GM12878 (cell line): ENCODE results near the gene ETV2. TPM values are rescaled to one million over a fixed set of nuclear protein-coding genes. Genes with fewer than 3 reads are reported as not detected.

ENCODE experiments used
- ATAC-seq: fragments of 200-7000 bp; cut with Tn5 transposase; 3 replicates; pipeline ENCODE4 v1.9.1; 2020; ENCODE audit warnings: mild to moderate bottlenecking, moderate library complexity
- BruUV-seq: library from RNA; stranded (reverse); fragments of 400-500 nt; replicated peaks from 2 replicates; lab custom pipeline; 2021; lab: Mats Ljungman, UMichigan
- CTCF ChIA-PET: fragments of 300-600 bp; sonication (Branson Sonifier 250); formaldehyde crosslinking; extraction: SDS; loops from one replicate; lab custom pipeline; 2021; ENCODE audit warnings: inconsistent platforms; lab: Yijun Ruan, JAX
- POLR2A ChIA-PET: fragments of 350-600 bp; formaldehyde crosslinking; extraction: SDS; loops from one replicate; lab custom pipeline; 2021; ENCODE audit warnings: inconsistent platforms; lab: Charles Lee
- RAD21 ChIA-PET: fragments of 300-600 bp; sonication (Branson Sonifier 250); formaldehyde crosslinking; loops from one replicate; lab custom pipeline; 2023; ENCODE audit warnings: antibody characterized with exemption; ENCODE audit not compliant: unreplicated experiment; lab: Charles Lee
- SMC1A ChIA-PET: fragments of 300-600 bp; sonication (Branson Sonifier 250); formaldehyde crosslinking; loops from one replicate; lab custom pipeline; 2023; ENCODE audit not compliant: unreplicated experiment, uncharacterized antibody; lab: Charles Lee
- DNase-seq: peaks from one replicate; pipeline ENCODE4 v3.0.0-alpha.2; 2011; ENCODE audit warnings: low read depth, low spot score
- FAIRE-seq: peaks from 3 replicates; lab custom pipeline; 2011; peaks lifted over from hg19 to GRCh38; lab: Jason Lieb, UNC
- H2AFZ ChIP-seq: 2 replicates; pipeline ENCODE4 v1.6.0; 2011; ENCODE audit warnings: low read depth, low read length, control low read depth; ENCODE audit not compliant: control insufficient read depth
- H3K27ac ChIP-seq: 2 replicates; pipeline ENCODE4 v1.5.1; 2011; ENCODE audit warnings: control low read depth; ENCODE audit not compliant: control insufficient read depth, insufficient read depth
- H3K27me3 ChIP-seq, 2 experiments: replicated peaks in 1 of 2; 2 replicates each; pipeline versions ENCODE4 v1.6.0 to v1.6.1; 2011; ENCODE audit warnings: low read length in 1 of 2; ENCODE audit not compliant: control insufficient read depth in 2 of 2, insufficient read depth in 2 of 2
- H3K36me3 ChIP-seq, 2 experiments: 2 replicates each; pipeline ENCODE4 v1.5.1; 2011; ENCODE audit warnings: low read length in 1 of 2; ENCODE audit not compliant: control insufficient read depth in 2 of 2, insufficient read depth in 2 of 2
- H3K4me1 ChIP-seq: 2 replicates; pipeline ENCODE4 v1.6.1; 2011; ENCODE audit warnings: mild to moderate bottlenecking, low read length, moderate library complexity, mixed read lengths; ENCODE audit not compliant: control insufficient read depth, insufficient read depth
- H3K4me2 ChIP-seq: 2 replicates; pipeline ENCODE4 v1.6.0; 2011; ENCODE audit warnings: control low read depth; ENCODE audit not compliant: control insufficient read depth, insufficient read depth
- H3K4me3 ChIP-seq: fragments of 200-600 bp; sonication (generic); 2 replicates; pipeline ENCODE4 v1.5.1; 2016
- H3K79me2 ChIP-seq: 2 replicates; pipeline ENCODE4 v1.6.0; 2011; ENCODE audit warnings: low read length; ENCODE audit not compliant: control insufficient read depth, insufficient read depth
- H3K9ac ChIP-seq: 2 replicates; pipeline ENCODE4 v1.8.0; 2011; ENCODE audit warnings: low read length, control low read depth, mixed read lengths; ENCODE audit not compliant: control insufficient read depth, insufficient read depth
- H3K9me3 ChIP-seq: replicated peaks from 3 replicates; pipeline ENCODE4 v1.5.1; 2011; ENCODE audit warnings: mild to moderate bottlenecking, low read length; ENCODE audit not compliant: control insufficient read depth, insufficient read depth
- H4K20me1 ChIP-seq: 2 replicates; pipeline ENCODE4 v1.6.0; 2011; ENCODE audit not compliant: control insufficient read depth, insufficient read depth
- DPF2 ChIP-seq: fragments of 450-650 bp; IDR thresholded peaks from 2 replicates; pipeline ENCODE4 v1.6.1; 2017; ENCODE audit warnings: mild to moderate bottlenecking
- NBN ChIP-seq: fragments of 450-650 bp; IDR thresholded peaks from 2 replicates; pipeline ENCODE4 v1.6.1; 2016
- NFXL1 ChIP-seq: fragments of 450-650 bp; IDR thresholded peaks from 2 replicates; pipeline ENCODE4 v1.6.1; 2017; ENCODE audit warnings: antibody characterized with exemption, mild to moderate bottlenecking, borderline replicate concordance
- SP1 ChIP-seq: IDR thresholded peaks from one replicate; pipeline ENCODE4 v1.6.1; 2011; ENCODE audit warnings: low read depth, low read length
- TCF12 ChIP-seq: IDR thresholded peaks from 2 replicates; pipeline ENCODE4 v1.6.1; 2011; ENCODE audit warnings: low read depth, mild to moderate bottlenecking, low read length
- ZNF622 ChIP-seq: fragments of 450-650 bp; IDR thresholded peaks from 2 replicates; pipeline ENCODE4 v1.6.1; 2017; ENCODE audit warnings: mild to moderate bottlenecking, inconsistent platforms
- WGBS: methylation state at CpG from one replicate; pipeline ENCODE4 v1.1.6; 2016; ENCODE audit warnings: low lambda C conversion rate; ENCODE audit not compliant: insufficient replicate concordance, insufficient coverage; ENCODE audit errors: missing lambda C conversion rate; 5-methylcytosine and 5-hydroxymethylcytosine counted together
- in situ Hi-C: fragments of 300-500 bp; cut with MboI; formaldehyde crosslinking; loops from 9 replicates; pipeline ENCODE4 v1.14.3; 2018; ENCODE audit warnings: mixed read lengths
- intact Hi-C: fragments of 100-400 bp; cut with micrococcal nuclease; formaldehyde crosslinking; loops from one replicate; pipeline ENCODE4 v1.14.2; 2022; ENCODE audit not compliant: unreplicated experiment
- polyA plus RNA-seq, 11 experiments: library from polyadenylated mRNA; depleted of rRNA in 4 of 11; unstranded in 6 of 11; stranded (reverse) in 5 of 11; fragments of >200 nt; fragmentation: Nextera tagmentation in 4 of 11; fragmentation: Illumina TruSeq in 1 of 11; extraction: Ambion mirVana in 4 of 11; extraction: Trizol in 1 of 11; gene quantifications; 1 replicate in 1 of 11; 2 replicates in 10 of 11; pipeline versions ENCODE4 v1.2.1 to v1.2.3, GENCODE V29; 2011 to 2016; ENCODE audit warnings: inconsistent platforms in 2 of 11, missing spikeins in 2 of 11, low read depth in 1 of 11
- total RNA-seq, 4 experiments: library from RNA; depleted of rRNA in 3 of 4; stranded (reverse); fragments of >200 nt in 3 of 4; fragmentation: Illumina TruSeq in 1 of 4; extraction: Trizol in 1 of 4; gene quantifications; 2 replicates each; pipeline versions ENCODE4 v1.2.1 to v1.2.3, GENCODE V29; 2013 to 2021

Gene ETV2
- total and polyA plus RNA-seq, 10 of the 15 experiments (the other 5 are each of a cell fraction or from before 2014, with no cell fraction given), result 0.10 to 1.4 (median 0.54) TPM; not detected in 1

DNA sequence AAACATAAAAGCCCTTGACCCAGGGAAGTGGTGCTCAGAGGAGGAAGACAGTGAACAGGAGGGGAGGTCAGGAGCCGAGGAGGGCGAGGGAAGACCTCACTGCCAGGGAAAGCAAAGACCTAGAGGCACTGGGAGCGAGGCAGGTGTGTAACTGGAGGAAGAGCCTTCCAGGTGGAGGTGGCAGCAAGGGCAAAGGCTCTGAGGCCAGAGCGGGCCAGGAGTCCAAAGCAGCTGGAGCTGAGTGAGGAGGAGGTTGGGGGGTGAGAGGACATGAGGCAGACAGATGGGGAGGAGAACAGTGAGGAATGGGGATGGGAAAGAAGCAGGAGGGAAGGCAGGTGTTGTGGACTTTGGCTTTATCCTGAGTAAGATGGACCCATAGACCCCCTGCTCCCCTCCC is 28.4 kb downstream of the ETV2 start:
- intact Hi-C loops, result no loop called here
- DNase-seq (no peak), ATAC-seq (no peak)
- Histone ChIP-seq H3K9me3 (no peaks in the 10 kb centered on the region), H3K9ac (no peak overlapping the region), H3K36me3 (0 out of 4 replicates have a peak, but pooled peaks cover 0 to 2% of the 10 kb centered on the region in 2 experiments), H4K20me1 (no peaks in the 10 kb centered on the region), H2AFZ (no peak overlapping the region), H3K27me3 (no peaks in the 10 kb centered on the region)
- BruUV-seq, result no TSS peak
- ChIA-PET SMC1A (no interaction called here), RAD21 (no interaction called here)
- no peak for TF ChIP-seq NBN
- TF ChIP-seq TCF12, result no peak
- TF ChIP-seq DPF2, result no peak
- no peak for TF ChIP-seq NFXL1
- no peak for TF ChIP-seq ZNF622
- TF ChIP-seq, all 136 proteins: peak for 0
- ChIA-PET POLR2A (interaction anchor here (0.6 kb wide), 1 partner anchor 20 kb away, joined by 4 read pairs; no protein-coding TSS in a partner anchor), CTCF (interaction anchor here (0.6 kb wide), 1 partner anchor 86 kb away, joined by 3 read pairs; no protein-coding TSS in a partner anchor)
- 43% methylated on average over 4 of the region's 4 CpGs for WGBS
- Histone ChIP-seq H3K4me1 (peaks cover 4% of the 10 kb centered on the region), H3K79me2 (no peaks in the 10 kb centered on the region), H3K4me2 (no peak overlapping the region), H3K27ac (no peak overlapping the region), H3K4me3 (no peak overlapping the region)
- no peak for FAIRE-seq
- in situ Hi-C loops, result no loop called here

DNA sequence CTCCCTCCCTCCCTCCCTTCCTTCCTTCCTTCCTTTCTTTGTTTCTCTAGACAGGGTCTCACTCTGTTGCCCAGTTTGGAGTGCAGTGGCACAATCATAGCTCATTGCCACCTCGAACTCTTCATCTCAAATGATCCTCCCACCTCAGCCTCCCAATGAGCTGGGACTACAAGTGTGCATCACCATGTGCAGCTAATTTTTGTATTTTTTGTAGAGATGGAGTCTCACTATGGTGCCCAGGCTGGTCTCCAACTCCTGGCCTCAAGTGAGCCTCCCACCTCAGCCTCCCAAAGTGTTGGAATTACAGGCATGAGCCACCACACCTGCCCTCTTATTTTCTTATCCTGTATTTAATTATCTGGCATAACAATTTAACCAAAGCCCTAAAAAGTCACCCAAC is 29.1 kb downstream of the ETV2 start:
- Histone ChIP-seq H3K27ac (no peak overlapping the region), H2AFZ (no peak overlapping the region), H3K9me3 (no peaks in the 10 kb centered on the region), H3K27me3 (no peaks in the 10 kb centered on the region), H4K20me1 (no peaks in the 10 kb centered on the region), H3K36me3 (0 out of 4 replicates have a peak, but pooled peaks cover 0 to 2% of the 10 kb centered on the region in 2 experiments), H3K9ac (no peak overlapping the region), H3K4me1 (peaks cover 4% of the 10 kb centered on the region), H3K4me3 (no peak overlapping the region), H3K4me2 (no peak overlapping the region), H3K79me2 (no peaks in the 10 kb centered on the region)
- ChIA-PET RAD21 (no interaction called here), SMC1A (no interaction called here), POLR2A (no interaction called here), CTCF (no interaction called here)
- no TSS peak for BruUV-seq
- TF ChIP-seq SP1, result no peak
- no peak for ATAC-seq
- DNase-seq, result no peak
- in situ Hi-C loops, result no loop called here
- intact Hi-C loops, result no loop called here
- 43% methylated on average over 1 of the region's 1 CpG for WGBS
- FAIRE-seq, result no peak
